Astrocyte (in vitro differentiated cells and primary cell): ENCODE results near the gene LRRC7.

Experiments used
- EZH2 ChIP-seq: IDR thresholded peaks from 2 replicates; pipeline ENCODE4 v1.6.1; 2012; ENCODE audit warnings: mild to moderate bottlenecking, low read length, inconsistent platforms; ENCODE audit not compliant: insufficient read depth
- TF ChIP-seq, protein P1 (sequence below): IDR thresholded peaks from 2 replicates; pipeline ENCODE4 v1.5.1; 2011; ENCODE audit warnings: low read depth, mild to moderate bottlenecking, inconsistent platforms, low read length, moderate library complexity; ENCODE audit not compliant: insufficient read depth

GRCh38 chr1:69863704-69864103 is 296.0 kb downstream of the LRRC7 start:
- TF ChIP-seq, protein P1, sequence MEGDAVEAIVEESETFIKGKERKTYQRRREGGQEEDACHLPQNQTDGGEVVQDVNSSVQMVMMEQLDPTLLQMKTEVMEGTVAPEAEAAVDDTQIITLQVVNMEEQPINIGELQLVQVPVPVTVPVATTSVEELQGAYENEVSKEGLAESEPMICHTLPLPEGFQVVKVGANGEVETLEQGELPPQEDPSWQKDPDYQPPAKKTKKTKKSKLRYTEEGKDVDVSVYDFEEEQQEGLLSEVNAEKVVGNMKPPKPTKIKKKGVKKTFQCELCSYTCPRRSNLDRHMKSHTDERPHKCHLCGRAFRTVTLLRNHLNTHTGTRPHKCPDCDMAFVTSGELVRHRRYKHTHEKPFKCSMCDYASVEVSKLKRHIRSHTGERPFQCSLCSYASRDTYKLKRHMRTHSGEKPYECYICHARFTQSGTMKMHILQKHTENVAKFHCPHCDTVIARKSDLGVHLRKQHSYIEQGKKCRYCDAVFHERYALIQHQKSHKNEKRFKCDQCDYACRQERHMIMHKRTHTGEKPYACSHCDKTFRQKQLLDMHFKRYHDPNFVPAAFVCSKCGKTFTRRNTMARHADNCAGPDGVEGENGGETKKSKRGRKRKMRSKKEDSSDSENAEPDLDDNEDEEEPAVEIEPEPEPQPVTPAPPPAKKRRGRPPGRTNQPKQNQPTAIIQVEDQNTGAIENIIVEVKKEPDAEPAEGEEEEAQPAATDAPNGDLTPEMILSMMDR, result no peak
- no peak for TF ChIP-seq EZH2
